Measurements from ENCODE around the gene ZRANB3.
"Not testable (repeated sequence)": the region's sequence is repeated elsewhere in the genome, so short reads cannot be mapped to it uniquely, and the experiment has no call there.

Gene ZRANB3

GRCh38 chr2:135327146-135327545 lies 203.9 kb downstream of the ZRANB3 start:
- no peak for DNase-seq (ENCODE audit: low spot score)

GRCh38 chr2:135320465-135321355 lies 210.3 kb downstream of the ZRANB3 start:
- no peak for DNase-seq (ENCODE audit: low spot score)

- DNase-seq (ENCODE audit: low spot score), result no peak
Measured at GRCh38 chr2:135318808-135319207, 212.2 kb downstream of the ZRANB3 start.

GRCh38 chr2:135317375-135317774 lies 213.6 kb downstream of the ZRANB3 start:
- no peak for DNase-seq (ENCODE audit: low spot score)

- DNase-seq (ENCODE audit: low spot score), result no peak
Measured at GRCh38 chr2:135311962-135312361, 219.1 kb downstream of the ZRANB3 start.

GRCh38 chr2:135311268-135311667 lies 219.8 kb downstream of the ZRANB3 start:
- DNase-seq (ENCODE audit: low spot score), result no peak

- DNase-seq (ENCODE audit: low spot score), result no peak
Measured at GRCh38 chr2:135304694-135305093, 226.3 kb downstream of the ZRANB3 start.

GRCh38 chr2:135299658-135300244 lies 231.3 kb downstream of the ZRANB3 start:
- peak; percentile 29 for DNase-seq (ENCODE audit: low spot score)

GRCh38 chr2:135299165-135299564 lies 231.9 kb downstream of the ZRANB3 start:
- DNase-seq (ENCODE audit: low spot score), result no peak

GRCh38 chr2:135287121-135287520 lies 243.9 kb downstream of the ZRANB3 start:
- DNase-seq (ENCODE audit: low spot score), result not testable (repeated sequence)

- DNase-seq (ENCODE audit: low spot score), result no peak
Measured at GRCh38 chr2:135285391-135285790, 245.6 kb downstream of the ZRANB3 start.

- DNase-seq (ENCODE audit: low spot score), result no peak
Measured at GRCh38 chr2:135281379-135281778, 249.6 kb downstream of the ZRANB3 start.

GRCh38 chr2:135279209-135279608 lies 251.8 kb downstream of the ZRANB3 start:
- no peak for DNase-seq (ENCODE audit: low spot score)

GRCh38 chr2:135276525-135276924 lies 254.5 kb downstream of the ZRANB3 start:
- DNase-seq (ENCODE audit: low spot score), result no peak

GRCh38 chr2:135271006-135271405 lies 260.0 kb downstream of the ZRANB3 start:
- no peak for DNase-seq (ENCODE audit: low spot score)

GRCh38 chr2:135265960-135266490 lies 265.0 kb downstream of the ZRANB3 start:
- no peak for DNase-seq (ENCODE audit: low spot score)

- no peak for DNase-seq (ENCODE audit: low spot score)
Measured at GRCh38 chr2:135259123-135259522, 271.9 kb downstream of the ZRANB3 start.

GRCh38 chr2:135258193-135258592 lies 272.8 kb downstream of the ZRANB3 start:
- DNase-seq (ENCODE audit: low spot score), result no peak

GRCh38 chr2:135257383-135258090 lies 273.5 kb downstream of the ZRANB3 start:
- DNase-seq (ENCODE audit: low spot score), result peak; percentile 5

GRCh38 chr2:135256531-135257260 lies 274.3 kb downstream of the ZRANB3 start:
- DNase-seq (ENCODE audit: low spot score), result no peak

GRCh38 chr2:135255208-135255607 lies 275.8 kb downstream of the ZRANB3 start:
- DNase-seq (ENCODE audit: low spot score), result no peak

Measured in GM03348 (cell line).